GM12878 (cell line): ENCODE results near the gene ANXA4. TPM values are rescaled to one million over a fixed set of nuclear protein-coding genes. Genes with fewer than 3 reads are reported as not detected.

Experiments used
- ATAC-seq: fragments of 200-7000 bp; cut with Tn5 transposase; 3 replicates; pipeline ENCODE4 v1.9.1; 2020; ENCODE audit warnings: mild to moderate bottlenecking, moderate library complexity
- BruUV-seq: library from RNA; stranded (reverse); fragments of 400-500 nt; replicated peaks from 2 replicates; lab custom pipeline; 2021; lab: Mats Ljungman, UMichigan
- CTCF ChIA-PET: fragments of 300-600 bp; sonication (Branson Sonifier 250); formaldehyde crosslinking; extraction: SDS; loops from one replicate; lab custom pipeline; 2021; ENCODE audit warnings: inconsistent platforms; lab: Yijun Ruan, JAX
- POLR2A ChIA-PET: fragments of 350-600 bp; formaldehyde crosslinking; extraction: SDS; loops from one replicate; lab custom pipeline; 2021; ENCODE audit warnings: inconsistent platforms; lab: Charles Lee
- RAD21 ChIA-PET: fragments of 300-600 bp; sonication (Branson Sonifier 250); formaldehyde crosslinking; loops from one replicate; lab custom pipeline; 2023; ENCODE audit warnings: antibody characterized with exemption; ENCODE audit not compliant: unreplicated experiment; lab: Charles Lee
- SMC1A ChIA-PET: fragments of 300-600 bp; sonication (Branson Sonifier 250); formaldehyde crosslinking; loops from one replicate; lab custom pipeline; 2023; ENCODE audit not compliant: unreplicated experiment, uncharacterized antibody; lab: Charles Lee
- DNase-seq: peaks from one replicate; pipeline ENCODE4 v3.0.0-alpha.2; 2011; ENCODE audit warnings: low read depth, low spot score
- FAIRE-seq: peaks from 3 replicates; lab custom pipeline; 2011; peaks lifted over from hg19 to GRCh38; lab: Jason Lieb, UNC
- H2AFZ ChIP-seq: 2 replicates; pipeline ENCODE4 v1.6.0; 2011; ENCODE audit warnings: low read depth, low read length, control low read depth; ENCODE audit not compliant: control insufficient read depth
- H3K27ac ChIP-seq: 2 replicates; pipeline ENCODE4 v1.5.1; 2011; ENCODE audit warnings: control low read depth; ENCODE audit not compliant: control insufficient read depth, insufficient read depth
- H3K27me3 ChIP-seq, 2 experiments: replicated peaks in 1 of 2; 2 replicates each; pipeline versions ENCODE4 v1.6.0 to v1.6.1; 2011; ENCODE audit warnings: low read length in 1 of 2; ENCODE audit not compliant: control insufficient read depth in 2 of 2, insufficient read depth in 2 of 2
- H3K36me3 ChIP-seq, 2 experiments: 2 replicates each; pipeline ENCODE4 v1.5.1; 2011; ENCODE audit warnings: low read length in 1 of 2; ENCODE audit not compliant: control insufficient read depth in 2 of 2, insufficient read depth in 2 of 2
- H3K4me1 ChIP-seq: 2 replicates; pipeline ENCODE4 v1.6.1; 2011; ENCODE audit warnings: mild to moderate bottlenecking, low read length, moderate library complexity, mixed read lengths; ENCODE audit not compliant: control insufficient read depth, insufficient read depth
- H3K4me2 ChIP-seq: 2 replicates; pipeline ENCODE4 v1.6.0; 2011; ENCODE audit warnings: control low read depth; ENCODE audit not compliant: control insufficient read depth, insufficient read depth
- H3K4me3 ChIP-seq: fragments of 200-600 bp; sonication (generic); 2 replicates; pipeline ENCODE4 v1.5.1; 2016
- H3K79me2 ChIP-seq: 2 replicates; pipeline ENCODE4 v1.6.0; 2011; ENCODE audit warnings: low read length; ENCODE audit not compliant: control insufficient read depth, insufficient read depth
- H3K9ac ChIP-seq: 2 replicates; pipeline ENCODE4 v1.8.0; 2011; ENCODE audit warnings: low read length, control low read depth, mixed read lengths; ENCODE audit not compliant: control insufficient read depth, insufficient read depth
- H3K9me3 ChIP-seq: replicated peaks from 3 replicates; pipeline ENCODE4 v1.5.1; 2011; ENCODE audit warnings: mild to moderate bottlenecking, low read length; ENCODE audit not compliant: control insufficient read depth, insufficient read depth
- H4K20me1 ChIP-seq: 2 replicates; pipeline ENCODE4 v1.6.0; 2011; ENCODE audit not compliant: control insufficient read depth, insufficient read depth
- ATF2 ChIP-seq: IDR thresholded peaks from 2 replicates; pipeline ENCODE4 v1.6.1; 2012; ENCODE audit warnings: low read length, inconsistent platforms
- E2F4 ChIP-seq: IDR thresholded peaks from 2 replicates; pipeline ENCODE4 v1.6.1; 2012; ENCODE audit warnings: low read depth, low read length, improper control_type of control experiment
- EGR1 ChIP-seq, 2 experiments: IDR thresholded peaks; 1 replicate in 1 of 2; 2 replicates in 1 of 2; pipeline ENCODE4 v1.6.1; 2011 to 2012; ENCODE audit warnings: low read depth in 2 of 2, low read length in 2 of 2, borderline replicate concordance in 1 of 2, mild to moderate bottlenecking in 1 of 2, moderate library complexity in 1 of 2
- LARP7 ChIP-seq: fragments of 450-650 bp; IDR thresholded peaks from 2 replicates; pipeline ENCODE4 v1.6.1; 2017; ENCODE audit warnings: mild to moderate bottlenecking
- MYC ChIP-seq: IDR thresholded peaks from 2 replicates; pipeline ENCODE4 v1.6.1; 2011; ENCODE audit warnings: mild to moderate bottlenecking, low read length, moderate library complexity, inconsistent platforms; ENCODE audit not compliant: insufficient read depth, insufficient replicate concordance, insufficient read length, severe bottlenecking
- PRDM15 ChIP-seq: fragments of 450-650 bp; formaldehyde crosslinking; IDR thresholded peaks from 2 replicates; pipeline ENCODE4 v1.4.0; 2020; ENCODE audit warnings: mild to moderate bottlenecking, moderate library complexity
- RB1 ChIP-seq: fragments of 450-650 bp; formaldehyde crosslinking; IDR thresholded peaks from 2 replicates; pipeline ENCODE4 v1.6.1; 2017; ENCODE audit warnings: mild to moderate bottlenecking, borderline replicate concordance
- STAT3 ChIP-seq: IDR thresholded peaks from 2 replicates; pipeline ENCODE4 v1.6.1; 2011; ENCODE audit warnings: low read depth, low read length, improper control_type of control experiment
- ZNF687 ChIP-seq: fragments of 450-650 bp; IDR thresholded peaks from 2 replicates; pipeline ENCODE4 v1.6.1; 2017; ENCODE audit warnings: mild to moderate bottlenecking, moderate library complexity
- ZZZ3 ChIP-seq: IDR thresholded peaks from 2 replicates; pipeline ENCODE4 v1.6.1; 2011; ENCODE audit warnings: low read depth; ENCODE audit not compliant: control insufficient read depth, insufficient read length
- WGBS: methylation state at CpG from one replicate; pipeline ENCODE4 v1.1.6; 2016; ENCODE audit warnings: low lambda C conversion rate; ENCODE audit not compliant: insufficient replicate concordance, insufficient coverage; ENCODE audit errors: missing lambda C conversion rate; 5-methylcytosine and 5-hydroxymethylcytosine counted together
- in situ Hi-C: fragments of 300-500 bp; cut with MboI; formaldehyde crosslinking; loops from 9 replicates; pipeline ENCODE4 v1.14.3; 2018; ENCODE audit warnings: mixed read lengths
- intact Hi-C: fragments of 100-400 bp; cut with micrococcal nuclease; formaldehyde crosslinking; loops from one replicate; pipeline ENCODE4 v1.14.2; 2022; ENCODE audit not compliant: unreplicated experiment
- polyA plus RNA-seq, 11 experiments: library from polyadenylated mRNA; depleted of rRNA in 4 of 11; unstranded in 6 of 11; stranded (reverse) in 5 of 11; fragments of >200 nt; fragmentation: Nextera tagmentation in 4 of 11; fragmentation: Illumina TruSeq in 1 of 11; extraction: Ambion mirVana in 4 of 11; extraction: Trizol in 1 of 11; gene quantifications; 1 replicate in 1 of 11; 2 replicates in 10 of 11; pipeline versions ENCODE4 v1.2.1 to v1.2.3, GENCODE V29; 2011 to 2016; ENCODE audit warnings: inconsistent platforms in 2 of 11, missing spikeins in 2 of 11, low read depth in 1 of 11
- total RNA-seq, 4 experiments: library from RNA; depleted of rRNA in 3 of 4; stranded (reverse); fragments of >200 nt in 3 of 4; fragmentation: Illumina TruSeq in 1 of 4; extraction: Trizol in 1 of 4; gene quantifications; 2 replicates each; pipeline versions ENCODE4 v1.2.1 to v1.2.3, GENCODE V29; 2013 to 2021

ANXA4 gene
- total and polyA plus RNA-seq, 10 of the 15 experiments (the other 5 are each of a cell fraction or from before 2014, with no cell fraction given) = 16.3 to 97.2 (median 71.0) TPM

- in situ Hi-C loops (loop anchor here (5.0 to 25.0 kb wide), 2 partner anchors 64 to 244 kb away; partner anchors contain the start of gene ANXA4), intact Hi-C loops (no loop called here)
- Histone ChIP-seq H3K27ac (no peak overlapping the region), H3K4me3 (no peak overlapping the region), H3K9me3 (no peaks in the 10 kb centered on the region), H3K36me3 (peaks cover 4 to 16% of the 10 kb centered on the region in 2 experiments), H3K9ac (no peak overlapping the region), H4K20me1 (no peaks in the 10 kb centered on the region), H3K4me2 (no peak overlapping the region), H2AFZ (no peak overlapping the region), H3K4me1 (peaks cover 32% of the 10 kb centered on the region), H3K27me3 (no peaks in the 10 kb centered on the region), H3K79me2 (no peaks in the 10 kb centered on the region)
- POLR2A ChIA-PET = interaction anchor here (0.7 to 4.9 kb wide), 3 partner anchors 10 to 34 kb away, joined by 3 to 19 read pairs (median 4); no protein-coding TSS in a partner anchor
- SMC1A ChIA-PET = interaction anchor here (0.6 to 2.3 kb wide), 3 partner anchors 10 to 231 kb away, joined by 5 to 19 read pairs (median 7); no protein-coding TSS in a partner anchor
- ATAC-seq (no peak), FAIRE-seq (no peak), DNase-seq (no peak)
- 53% methylated on average over 1 of the region's 1 CpG for whole genome bisulfite sequencing
- CTCF ChIA-PET = interaction anchor here (1.2 to 11.7 kb wide), 5 partner anchors 11 to 241 kb away, joined by 3 to 103 read pairs (median 5); no protein-coding TSS in a partner anchor
- RAD21 ChIA-PET = interaction anchor here (1.2 kb wide), 1 partner anchor 81 kb away, joined by 5 read pairs; no protein-coding TSS in a partner anchor
- BruUV-seq = no TSS peak
- no peak for TF ChIP-seq ZZZ3
- TF ChIP-seq MYC = no peak
- TF ChIP-seq ATF2 = no peak
- TF ChIP-seq EGR1 (IDR thresholded peaks at IDR 0.05; ENCODE audit: borderline replicate concordance in 1 of 2, low read depth in 2 of 2, low read length in 2 of 2) = no peak
- no peak for TF ChIP-seq STAT3
- no peak for TF ChIP-seq LARP7
- TF ChIP-seq RB1 = no peak
- no peak for TF ChIP-seq E2F4
- no peak for TF ChIP-seq PRDM15 (CRISPR knock-in tag)
- TF ChIP-seq ZNF687 = no peak
Observed at GRCh38 chr2:69805887-69806286, 64.0 kb downstream of the ANXA4 start.
